HG03108 (cell line): Measurements from ENCODE around the gene PTPRD.

Source experiments
- ATAC-seq: cut with Tn5 transposase; IDR thresholded peaks from one replicate; pipeline ENCODE4 v1.9.1; 2021; ENCODE audit warnings: moderate library complexity; ENCODE audit not compliant: unreplicated experiment

PTPRD gene

DNA sequence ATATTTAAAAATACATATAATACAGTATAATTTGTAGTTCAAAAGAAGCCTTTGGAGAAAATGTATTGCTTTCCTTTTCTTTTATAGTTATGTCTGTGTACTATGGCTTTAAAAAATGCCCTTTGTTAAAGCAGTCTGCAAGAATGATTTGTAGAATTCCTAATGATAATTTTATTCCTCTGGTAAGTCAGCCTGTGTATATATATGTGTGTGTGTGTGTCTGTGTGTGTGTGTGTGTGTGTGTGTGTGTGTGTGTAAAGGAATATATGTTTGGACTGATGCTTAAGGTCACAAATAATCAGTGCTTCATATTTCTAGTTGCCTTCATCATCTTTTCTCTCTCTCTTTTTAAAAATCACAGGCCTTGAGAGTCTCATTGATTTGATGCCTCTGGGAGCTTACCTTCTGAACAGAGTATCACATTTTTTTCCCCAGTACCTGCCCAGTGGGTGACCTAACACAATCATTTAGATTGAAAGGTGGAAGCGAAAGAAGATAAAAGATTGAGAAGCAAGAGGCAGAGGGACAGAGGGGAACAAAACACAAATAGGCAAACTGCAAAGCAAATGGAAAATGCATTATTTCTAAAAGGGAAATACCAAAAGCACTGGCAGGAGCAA is 2104.0 kb downstream of the PTPRD start:
- no peak for ATAC-seq

DNA sequence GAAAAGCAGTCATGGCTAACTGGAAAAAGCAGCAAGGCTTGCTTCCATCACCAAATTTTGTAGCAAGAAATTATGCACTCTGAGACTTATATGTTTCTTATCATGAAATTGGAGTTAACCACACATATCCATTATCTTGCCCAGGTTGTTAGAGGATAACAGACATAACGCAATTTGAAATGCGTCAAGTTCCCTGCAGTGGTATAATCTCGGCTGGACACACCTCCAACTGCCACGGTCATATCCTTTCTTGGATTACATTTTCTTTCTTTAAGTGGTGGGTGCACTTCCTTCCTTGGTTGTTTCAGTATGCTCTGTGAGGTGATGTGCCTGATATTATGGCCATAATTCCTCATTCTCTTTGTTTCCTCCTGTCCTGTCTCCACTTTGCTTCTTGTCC is 2118.2 kb downstream of the PTPRD start:
- ATAC-seq, result no peak

DNA sequence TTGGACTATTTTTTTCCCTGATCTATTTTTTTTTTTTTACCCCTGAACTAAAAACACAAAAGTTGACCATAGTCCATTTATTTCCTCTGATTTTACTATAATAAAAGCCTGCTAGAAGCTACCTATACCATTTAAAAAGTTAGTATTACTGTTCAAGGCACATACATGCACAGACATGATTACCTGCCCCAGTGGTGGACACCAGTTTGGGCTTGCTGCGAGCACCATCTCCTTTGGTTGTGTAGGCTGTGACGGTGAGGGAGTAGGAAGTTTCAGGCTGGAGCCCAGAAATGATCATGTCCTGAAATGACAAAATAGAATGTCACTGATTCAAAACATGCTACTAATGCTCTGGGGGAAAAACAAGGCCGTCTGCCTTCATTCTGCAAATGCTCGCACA is 2120.1 kb downstream of the PTPRD start:
- ATAC-seq, result no peak

DNA sequence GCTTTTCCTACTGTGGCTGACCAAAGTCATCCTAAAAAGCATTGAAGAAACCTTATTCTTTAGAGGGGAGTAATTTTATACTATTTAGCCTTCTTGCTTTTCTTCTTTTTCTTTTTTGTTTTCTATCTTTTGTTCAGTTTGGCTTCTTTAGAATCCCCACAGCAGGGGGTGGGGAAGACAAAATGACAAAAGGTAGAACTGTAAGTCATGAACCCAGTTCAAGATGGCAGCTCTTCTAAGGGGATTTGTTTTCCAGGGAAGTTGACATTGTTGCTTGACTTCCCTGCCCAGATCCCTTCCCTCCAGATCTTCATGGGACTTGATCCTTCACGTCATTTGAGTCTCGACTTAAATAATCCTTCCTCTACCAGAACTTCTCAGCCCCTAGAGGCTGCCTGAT is 2120.8 kb downstream of the PTPRD start:
- ATAC-seq, result no peak

DNA sequence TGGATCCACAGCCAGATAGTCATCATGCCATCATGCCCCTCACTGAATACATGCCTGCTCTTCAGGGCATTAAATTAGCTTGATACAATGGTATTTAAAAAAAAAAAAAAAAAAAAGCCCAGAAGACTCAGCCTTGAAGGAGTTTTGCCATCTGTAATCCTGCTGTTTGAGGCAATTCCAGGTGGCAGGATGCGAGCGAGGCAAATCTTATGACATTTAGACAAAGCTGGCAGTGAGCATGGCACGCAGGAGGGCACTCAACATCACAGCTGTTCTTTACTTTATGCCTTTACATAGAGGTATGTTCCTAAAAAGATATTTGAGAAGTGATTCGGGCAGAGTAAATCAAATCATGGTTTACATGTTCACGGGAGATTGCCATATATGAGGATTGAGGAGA is 2121.2 kb downstream of the PTPRD start:
- no peak for ATAC-seq

DNA sequence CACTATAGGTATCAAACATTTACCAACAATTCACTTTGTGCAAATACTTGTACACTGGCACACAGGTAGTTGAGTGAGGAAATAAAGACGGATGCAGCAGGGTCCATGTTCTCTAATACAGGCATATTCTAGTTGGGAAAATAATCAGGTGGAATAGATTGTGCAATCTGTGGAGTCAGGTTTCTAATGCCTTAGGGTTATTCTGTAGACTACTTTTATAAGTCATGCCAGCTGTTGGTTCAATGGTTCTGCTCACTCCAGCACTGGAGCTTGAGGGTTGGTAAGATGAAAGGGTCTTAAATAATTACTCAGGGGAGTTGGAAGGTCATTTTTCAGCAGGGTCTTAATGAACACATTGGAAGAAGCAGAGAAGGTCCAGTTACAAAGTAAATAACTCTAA is 2123.0 kb downstream of the PTPRD start:
- ATAC-seq, result no peak

DNA sequence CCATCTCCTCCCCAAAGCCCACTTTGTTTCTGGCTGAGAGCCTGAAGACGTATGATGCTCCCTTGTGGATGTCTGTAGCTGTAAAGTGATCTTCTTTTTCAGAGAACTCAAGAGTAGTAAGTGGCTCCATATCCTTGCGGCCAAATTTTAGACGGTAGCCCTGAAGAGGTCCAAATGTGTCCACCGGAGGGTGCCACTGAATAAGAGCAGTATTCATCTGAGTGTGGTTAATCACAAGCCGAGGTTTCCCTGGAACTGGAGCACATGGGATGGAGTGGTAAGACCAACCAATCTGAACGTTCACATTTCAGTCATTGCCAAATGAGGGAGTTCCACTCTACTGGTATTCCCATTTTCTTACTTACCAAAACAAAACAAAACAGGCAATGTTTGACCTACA is 2126.7 kb downstream of the PTPRD start:
- no peak for ATAC-seq

DNA sequence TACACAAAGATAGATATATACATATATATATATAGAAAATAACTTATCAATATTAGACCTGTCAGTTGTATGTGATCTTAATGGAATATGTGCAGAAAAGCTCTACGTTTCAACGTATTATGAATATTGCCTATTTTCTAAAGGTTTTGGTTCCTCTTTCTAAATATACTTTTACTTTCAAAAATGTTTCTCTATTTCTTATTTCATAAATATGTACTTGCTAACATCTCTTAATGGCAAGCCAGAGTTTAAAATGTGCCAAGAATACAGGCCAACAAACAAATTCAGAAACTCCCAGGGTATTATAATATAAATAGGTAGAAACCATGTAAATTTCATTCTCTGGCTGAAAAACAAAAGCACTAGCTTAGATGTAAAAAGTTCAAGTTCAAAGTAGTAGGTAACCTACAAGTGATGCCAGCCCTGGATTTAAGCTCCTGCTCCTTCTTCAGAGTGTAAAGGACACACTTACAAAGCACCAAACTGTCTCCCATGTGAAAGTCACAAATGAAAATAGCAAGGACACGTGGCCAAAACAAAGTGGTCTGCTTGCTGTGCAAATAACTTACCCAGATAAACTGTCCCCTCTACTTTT is 2128.1 kb downstream of the PTPRD start:
- no peak for ATAC-seq

DNA sequence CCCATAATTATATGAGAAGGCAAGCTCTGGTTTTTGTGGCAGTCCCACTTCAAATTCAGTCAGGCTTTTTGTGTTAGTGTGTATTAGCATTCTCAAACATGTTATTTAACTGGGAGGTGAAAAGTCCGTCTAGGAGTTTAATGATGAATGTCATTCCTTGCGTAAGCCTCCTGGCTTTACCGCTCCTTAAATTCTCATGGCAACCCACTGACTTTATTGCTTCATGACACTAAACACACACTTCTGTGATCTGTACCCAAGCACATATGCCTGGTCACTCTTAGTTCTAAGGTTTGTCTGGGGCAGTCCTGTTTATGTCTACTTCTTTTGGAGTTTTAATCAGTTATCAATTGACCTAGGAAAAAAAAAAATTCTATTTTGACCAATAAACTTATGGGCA is 2135.4 kb downstream of the PTPRD start:
- no peak for ATAC-seq

DNA sequence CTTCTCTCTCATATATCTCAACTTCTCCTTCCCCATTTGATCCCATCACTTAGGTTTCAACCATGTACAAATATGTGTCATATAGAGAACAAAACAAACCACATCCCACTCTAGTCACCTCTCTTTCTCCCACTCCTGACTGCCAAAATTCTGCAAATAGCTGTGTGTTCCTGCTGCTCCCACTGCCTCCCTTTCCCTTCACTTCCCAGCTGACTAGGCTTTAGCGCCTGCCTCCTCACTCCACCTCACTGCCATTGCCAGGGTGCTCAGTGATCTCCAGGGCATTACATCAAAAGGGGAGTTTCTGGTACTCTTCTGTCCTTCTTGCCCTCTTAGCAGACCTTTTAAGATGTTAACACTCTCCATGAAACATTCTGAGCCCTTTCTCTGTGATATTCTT is 2137.9 kb downstream of the PTPRD start:
- ATAC-seq, result no peak

DNA sequence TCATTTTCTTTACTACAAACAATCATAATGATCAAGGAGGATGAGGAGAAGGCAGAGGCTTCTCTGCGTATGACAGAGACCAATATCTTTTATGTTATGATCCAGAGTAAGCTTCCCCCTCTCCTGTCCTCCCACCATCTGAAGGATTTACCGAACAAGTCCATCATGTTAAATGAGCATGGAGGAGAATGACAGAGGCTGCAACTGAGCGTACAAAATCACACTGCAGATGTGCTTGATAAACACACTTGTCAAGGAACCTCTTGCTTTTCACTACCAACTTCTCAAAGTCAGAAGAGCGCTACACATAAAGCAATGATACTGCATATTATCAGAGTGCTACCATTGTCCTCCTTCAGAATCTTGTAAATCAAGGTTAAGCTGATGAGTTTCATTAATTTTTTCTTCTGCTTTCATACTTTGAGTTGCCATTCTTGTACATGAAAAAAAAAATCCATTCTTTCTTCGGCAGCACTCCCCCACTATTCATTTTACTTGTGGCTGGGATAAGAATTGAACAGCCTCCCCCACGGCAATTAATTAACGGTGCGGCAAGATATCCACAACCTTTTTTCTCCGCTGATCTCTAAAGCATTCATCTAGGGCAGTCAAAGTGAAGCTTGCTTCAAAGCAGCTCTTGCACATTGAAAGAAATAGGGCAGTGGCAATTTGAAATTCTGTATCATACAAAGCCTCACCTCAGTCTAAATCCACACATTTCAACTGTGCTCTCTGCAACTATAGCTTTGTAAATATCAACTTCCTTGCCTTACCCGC is 2139.4 kb downstream of the PTPRD start:
- ATAC-seq, result no peak

DNA sequence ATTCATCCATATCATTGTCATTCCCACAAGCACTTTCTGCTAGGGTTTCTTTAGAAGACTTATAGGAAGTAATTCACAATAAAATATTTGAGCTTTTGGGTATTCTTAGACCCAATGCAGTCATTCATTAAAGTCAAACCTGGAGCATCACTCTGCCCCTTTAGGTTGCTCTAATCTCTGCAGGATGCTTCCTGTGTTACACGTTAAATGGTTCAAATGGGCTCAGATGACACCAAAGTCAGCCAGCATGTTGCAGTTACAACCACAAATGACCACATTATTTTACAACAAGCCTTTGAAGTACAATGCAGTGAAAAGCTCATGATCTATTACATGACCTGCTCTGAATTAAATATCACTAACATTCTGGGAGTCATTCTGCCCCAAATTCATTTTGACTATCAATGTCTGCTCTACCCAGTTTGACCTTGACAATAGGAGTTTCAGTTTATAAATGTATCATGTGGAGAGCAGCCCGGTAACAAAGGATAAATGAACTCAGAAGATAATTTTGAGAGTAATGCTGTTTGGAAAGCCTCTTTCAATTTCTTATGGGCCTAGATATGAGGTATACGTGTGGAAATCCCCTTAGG is 2144.7 kb downstream of the PTPRD start:
- ATAC-seq, result no peak

DNA sequence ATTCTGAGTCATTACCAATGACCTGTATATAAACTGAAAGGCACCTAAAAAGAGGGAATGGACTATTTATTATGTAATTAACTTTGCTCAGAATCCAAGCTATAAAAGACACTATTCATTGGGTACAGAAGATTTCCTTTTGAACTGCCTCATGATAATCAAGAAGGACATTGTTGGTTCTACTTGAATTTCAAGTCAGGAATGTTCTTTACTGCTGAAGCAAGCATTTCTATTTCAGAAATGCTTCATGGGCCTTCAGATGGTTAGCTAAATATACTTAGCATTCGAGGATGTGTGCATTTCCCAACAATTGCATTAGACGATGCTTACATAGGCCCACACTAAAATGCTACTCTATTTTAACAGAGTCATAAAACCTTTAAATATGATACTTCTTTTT is 2155.0 kb downstream of the PTPRD start:
- ATAC-seq, result no peak

DNA sequence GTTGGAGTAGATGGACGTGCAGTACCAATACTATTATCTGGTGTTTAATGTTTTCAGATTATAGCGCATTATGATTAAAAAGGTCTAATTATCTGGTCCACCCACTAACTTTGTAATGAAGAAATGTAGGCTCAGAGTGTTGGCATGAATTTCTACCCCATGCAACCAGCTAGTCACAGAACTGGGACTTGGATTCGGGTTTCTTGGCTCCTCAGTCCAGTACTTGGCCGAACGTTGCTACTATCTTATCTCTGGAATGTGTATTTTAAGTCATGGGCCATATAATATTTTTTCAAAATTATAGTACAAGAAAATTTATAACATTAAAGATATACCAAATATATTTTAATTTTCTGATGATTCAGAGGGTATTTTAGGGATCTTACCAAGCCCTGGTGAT is 2155.7 kb downstream of the PTPRD start:
- ATAC-seq, result no peak

DNA sequence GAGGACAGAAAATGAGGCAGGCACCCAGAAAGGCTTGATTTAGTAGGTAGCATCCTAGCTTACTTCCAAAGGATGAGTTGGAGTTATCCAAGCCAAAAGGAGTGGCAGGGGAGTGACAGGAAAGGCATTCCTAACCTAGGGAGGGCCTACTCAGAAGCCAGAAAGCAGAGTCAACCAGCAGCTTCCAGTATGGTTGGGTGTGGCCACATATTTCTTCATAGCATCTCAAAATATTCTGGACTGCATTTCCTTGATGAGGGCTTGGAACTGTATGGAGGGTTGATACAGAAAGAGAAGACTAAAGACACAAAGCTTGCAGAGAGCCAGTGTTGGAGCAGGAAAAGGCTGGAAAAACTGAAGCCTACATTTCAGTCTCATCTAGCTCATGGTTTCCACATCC is 2156.5 kb downstream of the PTPRD start:
- ATAC-seq, result no peak

DNA sequence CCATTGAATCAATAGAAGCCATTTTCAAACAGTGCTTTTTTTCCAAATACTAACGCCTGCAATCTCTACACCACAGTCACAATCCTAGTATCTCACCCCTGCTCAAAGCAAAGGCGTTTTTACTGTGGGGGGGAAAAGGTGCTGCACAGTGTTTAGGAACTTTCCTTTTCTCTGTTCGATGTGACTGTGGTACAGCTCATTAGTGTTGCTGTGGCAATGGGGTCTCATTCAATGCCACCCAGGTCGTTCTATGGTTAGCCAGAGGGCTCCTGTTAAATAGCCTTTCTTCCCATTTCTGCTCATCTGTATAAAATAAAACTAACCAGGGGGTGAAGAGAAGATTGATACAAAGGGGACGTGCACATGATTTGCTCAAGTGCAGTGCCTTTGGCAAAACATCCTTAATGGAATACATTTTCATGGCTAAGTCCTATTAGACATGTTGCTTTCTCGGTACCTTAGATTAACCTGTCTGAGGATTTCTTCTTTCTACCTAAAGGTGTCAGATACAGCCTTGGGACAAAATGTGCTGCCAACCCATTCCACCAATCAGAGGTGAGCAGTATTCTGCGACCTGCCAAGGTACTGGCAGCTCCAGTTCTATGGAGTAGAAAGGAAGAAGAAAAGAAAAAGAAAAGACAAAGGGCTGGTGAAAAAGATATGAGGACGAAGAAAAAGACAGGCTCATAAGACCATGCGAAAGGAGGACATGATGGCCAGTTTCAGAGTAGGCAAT is 2161.8 kb downstream of the PTPRD start:
- ATAC-seq, result no peak

DNA sequence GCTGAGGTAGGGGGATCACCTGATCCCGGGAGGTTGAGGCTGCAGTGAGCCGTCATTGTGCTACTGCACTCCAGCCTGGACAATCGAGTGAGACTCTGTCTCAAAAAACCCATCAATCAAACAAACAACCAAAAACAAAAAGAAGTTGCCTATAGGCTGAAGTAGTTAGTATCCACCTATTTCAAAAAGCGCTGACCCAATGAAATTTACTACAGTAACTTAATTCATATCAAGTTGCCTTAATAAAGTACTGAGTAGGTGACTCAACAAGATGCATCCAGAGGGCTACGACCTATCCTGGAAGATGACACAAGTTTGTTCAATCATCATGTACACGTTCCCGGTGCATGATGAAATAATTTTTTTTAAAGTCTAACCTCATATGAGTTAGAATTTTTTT is 2164.6 kb downstream of the PTPRD start:
- ATAC-seq, result no peak

DNA sequence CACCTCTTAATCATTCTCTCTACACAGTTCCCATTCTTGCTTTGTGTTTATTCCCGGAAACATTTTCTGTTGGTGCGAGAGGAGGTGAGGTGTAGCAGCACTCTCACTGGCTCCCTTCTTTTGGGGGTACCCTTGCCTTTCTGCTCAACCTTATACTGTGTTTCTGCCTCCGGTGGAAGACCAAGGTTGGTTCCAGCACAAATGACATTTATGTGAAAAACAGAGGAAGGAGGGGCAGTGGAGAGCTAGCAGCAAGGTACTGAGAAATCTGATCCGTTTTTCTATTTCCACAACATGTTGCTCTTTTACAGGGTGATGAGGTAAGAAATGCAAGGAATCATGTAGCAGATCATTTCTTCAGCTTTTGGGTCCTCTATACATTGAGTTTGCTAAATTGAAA is 2165.2 kb downstream of the PTPRD start:
- ATAC-seq, result no peak

DNA sequence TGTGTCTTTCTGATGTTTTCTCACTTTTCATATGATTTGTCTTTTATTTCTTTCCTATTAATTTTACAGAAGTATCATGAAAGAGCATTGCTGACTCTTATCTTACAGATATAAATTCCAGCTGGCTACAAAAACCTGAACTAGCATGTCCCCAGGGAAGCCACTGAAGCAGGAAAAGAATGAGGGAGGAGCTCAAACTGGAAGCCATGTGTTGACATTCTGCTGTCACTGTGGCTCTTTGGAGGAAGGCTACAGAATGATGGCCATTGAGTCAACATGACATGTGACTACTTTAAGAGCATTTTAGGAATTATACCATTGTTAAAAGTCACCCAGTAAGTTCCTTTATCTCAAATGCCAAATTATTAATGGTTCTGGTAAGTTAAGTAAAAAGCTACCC is 2174.9 kb downstream of the PTPRD start:
- ATAC-seq, result no peak

DNA sequence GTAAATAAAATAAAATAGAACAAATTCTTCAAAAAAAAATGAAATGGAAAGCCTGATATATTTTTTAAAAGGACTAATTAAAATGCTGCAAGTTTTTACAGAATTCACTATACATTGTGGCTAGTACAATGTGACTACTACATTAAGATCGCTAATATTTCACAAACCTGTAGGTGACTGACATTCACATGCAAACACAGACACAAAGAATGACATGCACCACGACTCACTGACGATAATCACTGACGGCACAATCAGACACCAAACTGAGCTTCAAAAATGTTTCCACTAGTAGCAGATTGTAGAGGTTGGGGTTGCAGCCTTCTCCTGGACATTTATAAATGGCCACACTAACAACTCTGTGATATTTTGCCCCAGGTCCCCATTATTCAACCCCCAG is 2175.5 kb downstream of the PTPRD start:
- ATAC-seq, result no peak

DNA sequence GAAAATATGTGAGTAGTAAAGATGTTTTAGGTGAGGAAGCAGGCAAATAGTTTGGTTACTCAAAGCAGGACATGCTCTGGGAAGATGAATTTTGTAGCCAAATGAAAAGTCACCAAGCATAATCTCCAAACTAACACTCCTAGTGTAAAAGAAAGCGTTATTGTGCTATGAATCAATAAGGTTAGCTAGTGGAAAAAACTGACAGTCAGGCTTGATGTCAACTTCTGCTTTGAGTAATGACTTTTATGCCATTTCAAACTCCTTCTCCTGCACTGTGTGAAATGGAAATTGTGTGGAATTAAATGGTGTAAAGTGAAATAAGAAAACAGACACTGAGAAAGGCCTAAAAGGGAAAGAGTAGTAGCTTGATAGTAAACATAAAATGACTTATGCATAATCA is 2176.0 kb downstream of the PTPRD start:
- ATAC-seq, result no peak
